Suprapubic skin (tissue), 4 donors: ENCODE measurements around the gene PIP4K2B. TPM values are rescaled to one million over a fixed set of nuclear protein-coding genes. Genes with fewer than 3 reads are reported as not detected.

Experiments used
- DNase-seq, 2 donors: peaks; one replicate each; pipeline ENCODE4 v3.0.0-alpha.2; 2019; ENCODE audit warnings: low spot score in 2 of 2
- H3K27ac ChIP-seq: fragments of 200-600 bp; sonication (generic); one replicate; pipeline ENCODE4 v1.5.1; 2019
- H3K27me3 ChIP-seq: fragments of 200-600 bp; sonication (generic); one replicate; pipeline ENCODE4 v1.5.1; 2019
- H3K36me3 ChIP-seq: fragments of 200-600 bp; sonication (generic); one replicate; pipeline ENCODE4 v1.5.1; 2019
- H3K4me1 ChIP-seq: fragments of 200-600 bp; sonication (generic); one replicate; pipeline ENCODE4 v1.5.1; 2019
- H3K4me3 ChIP-seq: fragments of 200-600 bp; sonication (generic); one replicate; pipeline ENCODE4 v1.5.1; 2019; ENCODE audit warnings: mild to moderate bottlenecking
- H3K9me3 ChIP-seq: fragments of 200-600 bp; sonication (generic); one replicate; pipeline ENCODE4 v1.5.1; 2019
- EP300 ChIP-seq: sonication (generic); formaldehyde crosslinking; IDR thresholded peaks from one replicate; pipeline ENCODE4 v1.6.1; 2017; ENCODE audit warnings: antibody characterized with exemption
- POLR2A ChIP-seq, 2 donors: fragments of 450-650 bp; IDR thresholded peaks; one replicate each; pipeline ENCODE4 v1.6.1; 2017; ENCODE audit warnings: antibody characterized with exemption in 2 of 2, mild to moderate bottlenecking in 2 of 2, moderate library complexity in 2 of 2
- POLR2AphosphoS5 ChIP-seq, 3 donors: sonication (generic); formaldehyde crosslinking; IDR thresholded peaks; one replicate each; pipeline ENCODE4 v1.6.1; 2017; ENCODE audit warnings: antibody characterized with exemption in 3 of 3
- WGBS: methylation state at CpG from one replicate; pipeline ENCODE4 v1.1.5; 2018; 5-methylcytosine and 5-hydroxymethylcytosine counted together
- total RNA-seq, 4 donors: library from RNA; depleted of rRNA; stranded (reverse); fragments of >200 nt; gene quantifications; one replicate each; pipeline ENCODE4 v1.1.0, GENCODE V29; 2016
- TF ChIP-seq, protein P1 (sequence below), 2 donors: fragments of 200-600 bp in 1 of 2; fragments of 450-650 bp in 1 of 2; sonication (generic) in 1 of 2; IDR thresholded peaks; one replicate each; pipeline ENCODE4 v1.5.1; 2016 to 2019; ENCODE audit warnings: antibody characterized with exemption in 2 of 2, mild to moderate bottlenecking in 1 of 2, moderate library complexity in 1 of 2

PIP4K2B gene
- total RNA-seq, 4 donors from 2014 or later = 31.0 to 46.7 (median 38.6) TPM

DNA sequence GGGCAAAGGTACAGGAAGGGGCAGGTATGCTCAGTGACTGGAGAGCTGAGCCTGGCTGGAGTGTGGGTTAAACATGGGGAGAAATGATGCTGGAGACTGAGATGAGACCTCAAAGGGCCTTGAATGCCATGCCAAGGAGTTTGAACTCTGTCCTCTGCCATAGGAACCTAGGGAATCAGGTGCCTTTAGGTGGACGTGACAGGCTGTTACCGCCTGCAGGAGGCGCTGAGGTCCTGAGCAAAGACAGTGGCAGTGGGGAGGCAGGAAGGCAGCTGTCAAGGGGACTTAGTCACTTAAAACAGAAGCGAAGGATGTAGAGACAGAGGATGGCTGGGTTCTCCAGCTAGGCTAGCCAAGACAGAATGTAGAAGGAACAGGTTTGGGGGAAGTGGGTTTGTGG is 37.7 kb downstream of the PIP4K2B start:
- Histone ChIP-seq H3K4me1 (no peaks in the 10 kb centered on the region), H3K4me3 (no peak overlapping the region), H3K36me3 (peaks cover 96% of the 10 kb centered on the region), H3K9me3 (no peaks in the 10 kb centered on the region), H3K27me3 (no peaks in the 10 kb centered on the region), H3K27ac (no peak overlapping the region)
- WGBS = 81% methylated on average over 4 of the region's 4 CpGs
- TF ChIP-seq, protein P1, sequence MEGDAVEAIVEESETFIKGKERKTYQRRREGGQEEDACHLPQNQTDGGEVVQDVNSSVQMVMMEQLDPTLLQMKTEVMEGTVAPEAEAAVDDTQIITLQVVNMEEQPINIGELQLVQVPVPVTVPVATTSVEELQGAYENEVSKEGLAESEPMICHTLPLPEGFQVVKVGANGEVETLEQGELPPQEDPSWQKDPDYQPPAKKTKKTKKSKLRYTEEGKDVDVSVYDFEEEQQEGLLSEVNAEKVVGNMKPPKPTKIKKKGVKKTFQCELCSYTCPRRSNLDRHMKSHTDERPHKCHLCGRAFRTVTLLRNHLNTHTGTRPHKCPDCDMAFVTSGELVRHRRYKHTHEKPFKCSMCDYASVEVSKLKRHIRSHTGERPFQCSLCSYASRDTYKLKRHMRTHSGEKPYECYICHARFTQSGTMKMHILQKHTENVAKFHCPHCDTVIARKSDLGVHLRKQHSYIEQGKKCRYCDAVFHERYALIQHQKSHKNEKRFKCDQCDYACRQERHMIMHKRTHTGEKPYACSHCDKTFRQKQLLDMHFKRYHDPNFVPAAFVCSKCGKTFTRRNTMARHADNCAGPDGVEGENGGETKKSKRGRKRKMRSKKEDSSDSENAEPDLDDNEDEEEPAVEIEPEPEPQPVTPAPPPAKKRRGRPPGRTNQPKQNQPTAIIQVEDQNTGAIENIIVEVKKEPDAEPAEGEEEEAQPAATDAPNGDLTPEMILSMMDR (IDR thresholded peaks at IDR 0.05) = no peak
- TF ChIP-seq POLR2AphosphoS5 (IDR thresholded peaks at IDR 0.05) (no peak), EP300 (no peak), POLR2A (IDR thresholded peaks at IDR 0.05) (no peak)
- DNase-seq = no peak

DNA sequence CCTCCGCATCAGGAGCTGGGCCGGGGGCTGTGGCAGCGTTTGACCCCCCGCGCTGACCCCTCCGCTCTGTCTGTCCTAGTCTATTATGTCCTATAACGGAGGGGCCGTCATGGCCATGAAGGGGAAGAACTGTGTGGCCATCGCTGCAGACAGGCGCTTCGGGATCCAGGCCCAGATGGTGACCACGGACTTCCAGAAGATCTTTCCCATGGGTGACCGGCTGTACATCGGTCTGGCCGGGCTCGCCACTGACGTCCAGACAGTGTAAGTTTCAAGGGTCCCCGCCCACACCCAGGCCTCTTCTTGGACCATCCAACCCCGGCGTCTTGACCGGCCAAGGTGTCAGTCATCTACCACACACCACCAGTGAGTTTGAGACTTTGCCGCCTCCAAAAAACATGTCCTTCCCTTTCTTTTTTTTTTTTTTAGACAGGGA is 46.3 kb downstream of the PIP4K2B start:
- Histone ChIP-seq H3K27ac (peak overlapping the region; percentile 92), H3K27me3 (no peaks in the 10 kb centered on the region), H3K4me3 (peak overlapping the region; percentile 96), H3K4me1 (peaks cover 54% of the 10 kb centered on the region), H3K36me3 (peaks cover 33% of the 10 kb centered on the region), H3K9me3 (no peaks in the 10 kb centered on the region)
- 12% methylated on average over 18 of the region's 22 CpGs for WGBS
- DNase-seq = no peak
- TF ChIP-seq POLR2A (IDR thresholded peaks at IDR 0.05) (no peak), POLR2AphosphoS5 (IDR thresholded peaks at IDR 0.05) (no peak), EP300 (no peak)
- TF ChIP-seq, protein P1 (IDR thresholded peaks at IDR 0.05) = no peak

DNA sequence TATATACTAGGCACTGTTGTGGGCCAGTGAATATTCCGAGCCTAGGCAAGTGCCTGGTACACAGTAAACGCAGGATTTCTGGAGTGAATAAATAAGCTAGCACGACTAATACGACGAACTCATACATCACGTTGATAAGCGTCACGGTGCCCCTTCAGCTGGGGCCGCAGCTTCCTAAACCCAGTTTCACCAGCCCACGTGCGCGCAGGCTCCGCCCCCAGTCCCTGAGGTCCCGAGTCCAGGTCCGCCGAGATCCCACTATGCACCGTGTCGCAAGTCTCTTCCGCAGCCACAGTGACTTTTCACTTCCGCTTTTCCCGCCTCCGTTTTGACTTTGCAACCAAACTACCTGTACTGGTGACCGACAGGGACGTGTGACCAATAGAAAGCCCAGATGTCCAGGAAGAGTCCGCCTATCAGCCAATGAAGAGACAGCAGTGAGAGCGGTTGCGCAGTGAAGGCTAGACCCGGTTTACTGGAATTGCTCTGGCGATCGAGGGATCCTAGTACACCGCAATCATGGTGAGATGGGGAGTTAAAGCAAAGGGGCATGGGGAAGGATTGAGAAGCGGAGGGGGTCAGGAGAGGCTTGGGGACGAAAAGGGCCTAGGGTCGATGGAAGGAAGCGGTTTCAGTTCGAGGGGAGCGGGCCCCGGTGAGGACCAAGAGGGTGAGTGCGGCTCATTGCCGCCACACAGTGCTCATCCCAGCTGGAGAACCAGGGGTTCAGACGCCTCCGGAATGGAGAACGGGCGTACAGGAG is 46.9 kb downstream of the PIP4K2B start, which contains the start of gene PSMB3:
TSS of gene PSMB3 (plus strand) at position 434 of the 763 bp plus-strand sequence. CDS start at position 520, 86 bp downstream.
- peak within 1 kb of the TSS; percentile 92 for H3K27ac ChIP-seq
- WGBS = under 1% methylated on average over 37 of the region's 44 CpGs
- peaks cover 27% of the 10 kb centered on the region for H3K36me3 ChIP-seq
- peak; percentile 99 for DNase-seq
- H3K27me3 ChIP-seq = no peaks in the 10 kb centered on the region
- H3K9me3 ChIP-seq = no peaks in the 10 kb centered on the region
- H3K4me1 ChIP-seq = peaks cover 54% of the 10 kb centered on the region
- peak within 1 kb of the TSS; percentile 96 for H3K4me3 ChIP-seq
- TF ChIP-seq, protein P1 (IDR thresholded peaks at IDR 0.05) = no peak
- TF ChIP-seq POLR2A (IDR thresholded peaks at IDR 0.05) = peak in 1 of 2 donors; percentile 51
- TF ChIP-seq POLR2AphosphoS5 (IDR thresholded peaks at IDR 0.05) = peak in 2 of 3 donors; percentile 43 to 95
- TF ChIP-seq EP300 = no peak

DNA sequence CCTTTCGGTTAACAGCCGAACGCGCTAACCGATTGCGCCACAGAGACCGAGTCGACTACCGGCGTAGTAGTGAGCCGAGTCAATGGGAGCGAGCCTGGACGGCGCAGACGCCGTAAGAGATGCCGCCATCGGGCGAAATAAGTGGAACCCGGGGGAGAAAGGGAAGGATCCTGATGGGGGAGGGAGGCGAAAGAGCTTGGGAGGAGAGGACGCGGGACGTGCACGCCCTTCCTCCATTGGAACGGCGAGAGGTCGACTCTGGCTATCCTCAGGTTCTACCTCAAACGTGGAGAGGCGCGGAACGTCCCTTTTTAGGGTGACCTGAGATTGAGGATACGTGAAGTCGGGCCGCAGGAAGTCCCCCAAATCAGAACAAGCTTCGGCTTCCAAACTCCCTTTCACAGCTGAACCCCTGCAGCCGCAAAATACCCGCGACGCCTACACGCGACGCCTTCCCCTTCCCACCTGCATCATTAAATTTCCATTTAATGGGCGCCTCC is 47.5 kb downstream of the PIP4K2B start:
- no peak for TF ChIP-seq EP300
- no peak for TF ChIP-seq POLR2A (IDR thresholded peaks at IDR 0.05)
- peak; percentile 51 to 86 (median 72) for TF ChIP-seq POLR2AphosphoS5 (IDR thresholded peaks at IDR 0.05)
- TF ChIP-seq, protein P1 (IDR thresholded peaks at IDR 0.05) = no peak
- Histone ChIP-seq H3K4me3 (peak overlapping the region; percentile 96), H3K9me3 (no peaks in the 10 kb centered on the region), H3K27ac (peak overlapping the region; percentile 92), H3K36me3 (peaks cover 21% of the 10 kb centered on the region), H3K27me3 (no peaks in the 10 kb centered on the region), H3K4me1 (peaks cover 60% of the 10 kb centered on the region)
- WGBS = 0% methylated on average over 34 of the region's 44 CpGs
- DNase-seq = peak; percentile 90 to 92

DNA sequence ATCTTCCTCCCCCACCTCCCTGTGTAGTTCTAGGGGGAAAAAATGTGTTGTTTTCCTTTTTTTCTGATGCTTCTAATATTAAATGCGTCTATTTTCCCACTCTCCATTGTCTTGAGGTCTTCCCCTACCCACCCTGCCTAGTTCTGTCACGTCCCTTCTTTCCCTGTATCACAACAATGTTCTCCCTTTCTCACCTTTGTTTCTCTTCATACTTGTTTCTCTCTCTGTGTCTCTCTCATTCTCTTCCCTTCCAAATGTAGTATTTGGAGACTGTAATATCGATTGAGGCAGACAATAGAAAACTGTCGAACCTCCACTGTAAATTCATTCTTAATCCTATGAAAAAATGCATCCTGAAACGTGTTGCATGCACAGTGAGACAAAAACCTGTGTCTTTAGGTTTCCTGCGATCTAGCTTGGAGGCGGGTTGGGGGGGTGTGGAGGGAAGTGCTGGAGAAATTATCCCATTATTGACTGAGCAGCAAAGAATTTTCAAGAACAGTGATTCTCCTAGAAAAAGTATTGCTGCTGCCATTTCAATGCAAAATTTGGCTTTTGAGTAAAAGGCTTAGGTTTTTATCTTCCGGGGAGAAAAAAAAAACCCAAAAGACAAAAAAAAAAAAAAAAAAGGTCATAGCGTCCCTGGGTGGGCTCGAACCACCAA is 48.1 kb downstream of the PIP4K2B start:
- DNase-seq = no peak
- Histone ChIP-seq H3K4me3 (peak overlapping the region; percentile 96), H3K27me3 (no peaks in the 10 kb centered on the region), H3K9me3 (no peaks in the 10 kb centered on the region), H3K27ac (peak overlapping the region; percentile 92), H3K36me3 (peaks cover 15% of the 10 kb centered on the region), H3K4me1 (peaks cover 66% of the 10 kb centered on the region)
- WGBS = 5% methylated on average over 10 of the region's 10 CpGs
- TF ChIP-seq POLR2AphosphoS5 (IDR thresholded peaks at IDR 0.05) (no peak), POLR2A (IDR thresholded peaks at IDR 0.05) (no peak), EP300 (no peak)
- TF ChIP-seq, protein P1 (IDR thresholded peaks at IDR 0.05) = no peak
